AG09309 (cell line): Measurements from ENCODE around the gene ULK2.

ENCODE experiments used
- DNase-seq: peaks from one replicate; pipeline ENCODE4 v3.0.0-alpha.2; 2010; ENCODE audit warnings: low read depth
- H3K4me3 ChIP-seq: 2 replicates; pipeline ENCODE4 v1.5.1; 2011; ENCODE audit warnings: mild to moderate bottlenecking, low read depth, low read length, moderate library complexity; ENCODE audit not compliant: control insufficient read depth
- CTCF ChIP-seq: IDR thresholded peaks from 2 replicates; pipeline ENCODE4 v1.5.1; 2011; ENCODE audit warnings: mild to moderate bottlenecking, low read depth, low read length, inconsistent platforms; ENCODE audit not compliant: insufficient read depth, control insufficient read depth; ENCODE audit errors: missing control alignments

ULK2 gene

GRCh38 chr17:19763416-19763815, 104.3 kb downstream of the ULK2 start:
- no peak overlapping the region for H3K4me3 ChIP-seq
- DNase-seq: no peak
- TF ChIP-seq CTCF: no peak

GRCh38 chr17:19762515-19762961, 105.2 kb downstream of the ULK2 start:
- DNase-seq: no peak
- TF ChIP-seq CTCF: peak; percentile 93

GRCh38 chr17:19760746-19761145, 107.0 kb downstream of the ULK2 start:
- DNase-seq: no peak
- TF ChIP-seq CTCF: no peak
- no peak overlapping the region for H3K4me3 ChIP-seq

More at GRCh38 chr17:19762515-19762961, 105.2 kb downstream of the ULK2 start:
- no peak overlapping the region for H3K4me3 ChIP-seq

GRCh38 chr17:19759568-19760549, 107.9 kb downstream of the ULK2 start:
- no peak overlapping the region for H3K4me3 ChIP-seq
- DNase-seq: no peak
- TF ChIP-seq CTCF: no peak

- no peak for DNase-seq
- no peak for TF ChIP-seq CTCF
- no peak overlapping the region for H3K4me3 ChIP-seq
Observed at GRCh38 chr17:19757536-19758180, 110.1 kb downstream of the ULK2 start.

- no peak for TF ChIP-seq CTCF
- DNase-seq: no peak
- no peak overlapping the region for H3K4me3 ChIP-seq
Observed at GRCh38 chr17:19756546-19756945, 111.2 kb downstream of the ULK2 start.
